GM18519 (cell line): ENCODE data around the gene CFP.

ENCODE experiments used
- ATAC-seq: cut with Tn5 transposase; IDR thresholded peaks from one replicate; pipeline ENCODE4 v1.9.1; 2021; ENCODE audit warnings: mild to moderate bottlenecking, moderate library complexity; ENCODE audit not compliant: unreplicated experiment, low FRiP score

The CFP gene

GRCh38 chrX:47643926-47644325, 14.2 kb upstream of the CFP start:
- no peak for ATAC-seq

GRCh38 chrX:47638816-47639215, 9.1 kb upstream of the CFP start:
- ATAC-seq, result no peak

GRCh38 chrX:47637546-47638195, 7.9 kb upstream of the CFP start:
- no peak for ATAC-seq

- no peak for ATAC-seq
Measured at GRCh38 chrX:47634871-47635575, 5.3 kb upstream of the CFP start.

GRCh38 chrX:47633689-47634590, 4.2 kb upstream of the CFP start:
- no peak for ATAC-seq

- ATAC-seq, result no peak
Measured at GRCh38 chrX:47632666-47633065, 2.9 kb upstream of the CFP start.

GRCh38 chrX:47631676-47632075, 1.9 kb upstream of the CFP start:
- no peak for ATAC-seq

GRCh38 chrX:47628982-47629381, 748 bp downstream of the CFP start:
- no peak for ATAC-seq

GRCh38 chrX:47625365-47625764, 4.4 kb downstream of the CFP start:
- ATAC-seq, result no peak

GRCh38 chrX:47623540-47624027, 6.1 kb downstream of the CFP start:
- ATAC-seq, result no peak

GRCh38 chrX:47621851-47622250, 7.9 kb downstream of the CFP start:
- no peak for ATAC-seq

- no peak for ATAC-seq
Measured at GRCh38 chrX:47620303-47620685, 9.4 kb downstream of the CFP start.

GRCh38 chrX:47619486-47620302, 10.0 kb downstream of the CFP start, which contains the start of gene SYN1:
Gene SYN1, minus strand, starts transcription at chrX:47619857. Its CDS starts 129 bp downstream, at chrX:47619728.
- no peak for ATAC-seq

- no peak for ATAC-seq
Measured at GRCh38 chrX:47618923-47619485, 10.7 kb downstream of the CFP start.

GRCh38 chrX:47614618-47615017, 15.1 kb downstream of the CFP start:
- ATAC-seq, result no peak

GRCh38 chrX:47613082-47613481, 16.6 kb downstream of the CFP start:
- no peak for ATAC-seq

- ATAC-seq, result no peak
Measured at GRCh38 chrX:47612418-47612817, 17.3 kb downstream of the CFP start.

- ATAC-seq, result no peak
Measured at GRCh38 chrX:47611926-47612325, 17.8 kb downstream of the CFP start.

- ATAC-seq, result no peak
Measured at GRCh38 chrX:47611489-47611888, 18.2 kb downstream of the CFP start.

GRCh38 chrX:47610511-47610910, 19.2 kb downstream of the CFP start:
- no peak for ATAC-seq
